GM23338 (cell line): Measurements from ENCODE around the gene CASQ2. TPM values are rescaled to one million over a fixed set of nuclear protein-coding genes. Genes with fewer than 3 reads are reported as not detected.

Experiments
- ATAC-seq: fragments of 200-7000 bp; cut with Tn5 transposase; 3 replicates; pipeline ENCODE4 v1.9.1; 2020
- DNase-seq: peaks from one replicate; pipeline ENCODE4 v3.0.0-alpha.2; 2015; ENCODE audit warnings: low spot score
- H2AFZ ChIP-seq: fragments of 200-600 bp; sonication (generic); 2 replicates; pipeline ENCODE4 v1.8.0; 2016; ENCODE audit warnings: antibody characterized with exemption, mild to moderate bottlenecking, moderate library complexity
- H3F3A ChIP-seq: fragments of 200-600 bp; sonication (generic); replicated peaks from 2 replicates; pipeline ENCODE4 v1.8.0; 2017; ENCODE audit warnings: antibody characterized with exemption, mixed run types, low read depth
- H3K27ac ChIP-seq: fragments of 200-600 bp; sonication (generic); 2 replicates; pipeline ENCODE4 v1.6.1; 2016; ENCODE audit warnings: low read depth
- H3K27me3 ChIP-seq: fragments of 200-600 bp; sonication (generic); 2 replicates; pipeline ENCODE4 v1.8.0; 2016; ENCODE audit warnings: mild to moderate bottlenecking, mixed run types, moderate library complexity; ENCODE audit not compliant: insufficient read depth
- H3K36me3 ChIP-seq: fragments of 200-600 bp; sonication (generic); 2 replicates; pipeline ENCODE4 v1.8.0; 2016; ENCODE audit warnings: mild to moderate bottlenecking; ENCODE audit not compliant: insufficient read depth
- H3K4me1 ChIP-seq: fragments of 200-600 bp; sonication (generic); 2 replicates; pipeline ENCODE4 v1.8.0; 2016; ENCODE audit warnings: mild to moderate bottlenecking, moderate library complexity; ENCODE audit not compliant: insufficient read depth
- H3K4me2 ChIP-seq: fragments of 200-600 bp; sonication (generic); 2 replicates; pipeline ENCODE4 v1.7.1; 2017; ENCODE audit warnings: mixed run types
- H3K4me3 ChIP-seq: fragments of 200-600 bp; sonication (generic); 2 replicates; pipeline ENCODE4 v1.6.1; 2016; ENCODE audit warnings: mixed run types
- H3K79me2 ChIP-seq: fragments of 200-600 bp; sonication (generic); replicated peaks from 2 replicates; pipeline ENCODE4 v1.8.0; 2017; ENCODE audit warnings: mild to moderate bottlenecking; ENCODE audit not compliant: insufficient read depth
- H3K9me2 ChIP-seq: fragments of 200-600 bp; sonication (generic); 2 replicates; pipeline ENCODE4 v1.8.0; 2017; ENCODE audit not compliant: insufficient read depth
- H4K20me1 ChIP-seq: fragments of 200-600 bp; sonication (generic); replicated peaks from 2 replicates; pipeline ENCODE4 v1.8.0; 2017; ENCODE audit warnings: mild to moderate bottlenecking; ENCODE audit not compliant: insufficient read depth
- H3K27ac Mint-ChIP-seq: 2 replicates; pipeline ENCODE4 v1.8.0; 2020; ENCODE audit warnings: inconsistent platforms, mild to moderate bottlenecking, moderate library complexity, mixed read lengths
- H3K27me3 Mint-ChIP-seq: 3 replicates; pipeline ENCODE4 v1.8.0; 2022; ENCODE audit warnings: low read depth, mild to moderate bottlenecking, moderate library complexity, mixed read lengths, inconsistent platforms; ENCODE audit not compliant: insufficient read depth, poor library complexity
- H3K36me3 Mint-ChIP-seq: 3 replicates; pipeline ENCODE4 v1.8.0; 2021; ENCODE audit warnings: low read depth, mild to moderate bottlenecking, inconsistent platforms, moderate library complexity, mixed read lengths
- H3K4me1 Mint-ChIP-seq: 3 replicates; pipeline ENCODE4 v1.8.0; 2020; ENCODE audit warnings: mild to moderate bottlenecking, inconsistent platforms, mixed read lengths
- H3K4me3 Mint-ChIP-seq: 3 replicates; pipeline ENCODE4 v1.8.0; 2021; ENCODE audit warnings: moderate library complexity, mild to moderate bottlenecking, inconsistent platforms, mixed read lengths
- H3K9me3 Mint-ChIP-seq: 3 replicates; pipeline ENCODE4 v1.8.0; 2020; ENCODE audit warnings: moderate library complexity, mild to moderate bottlenecking, inconsistent platforms, mixed read lengths
- CREB1 ChIP-seq: fragments of 250-450 bp; sonication (Bioruptor Pico); IDR thresholded peaks from 2 replicates; pipeline ENCODE4 v1.5.0; 2020; ENCODE audit warnings: low read depth, mild to moderate bottlenecking, moderate library complexity
- CTCF ChIP-seq, 2 experiments: fragments of 200-600 bp in 1 of 2; sonication (generic) in 1 of 2; conservative IDR thresholded peaks; 2 replicates each; pipeline versions ENCODE4 v1.5.1 to v1.6.1; 2016 to 2017; ENCODE audit warnings: antibody characterized with exemption in 2 of 2, low read depth in 2 of 2, mild to moderate bottlenecking in 2 of 2, moderate library complexity in 1 of 2
- ETS1 ChIP-seq: IDR thresholded peaks from 2 replicates; pipeline ENCODE4 v1.6.1; 2016; ENCODE audit warnings: antibody characterized with exemption
- EZH2phosphoT487 ChIP-seq: fragments of 200-600 bp; sonication (generic); IDR thresholded peaks from one replicate; pipeline ENCODE4 v1.8.1; 2018; ENCODE audit warnings: antibody characterized with exemption; ENCODE audit not compliant: unreplicated experiment
- JUNB ChIP-seq: IDR thresholded peaks from one replicate; pipeline ENCODE4 v1.6.1; 2016; ENCODE audit warnings: antibody characterized with exemption; ENCODE audit not compliant: unreplicated experiment
- STAT1 ChIP-seq: IDR thresholded peaks from one replicate; pipeline ENCODE4 v1.6.1; 2016; ENCODE audit warnings: antibody characterized with exemption; ENCODE audit not compliant: unreplicated experiment
- ZNF331 ChIP-seq: fragments of 250-450 bp; sonication (Bioruptor Pico); IDR thresholded peaks from 2 replicates; pipeline ENCODE4 v1.5.0; 2020; ENCODE audit warnings: low read depth, mild to moderate bottlenecking, moderate library complexity
- polyA plus RNA-seq: library from polyadenylated mRNA; unstranded; fragments of >200 nt; fragmentation: Nextera tagmentation; extraction: Ambion mirVana; gene quantifications from 2 replicates; pipeline ENCODE4 v1.2.1, GENCODE V29; 2016
- total RNA-seq: library from RNA; depleted of rRNA; stranded (reverse); fragments of >200 nt; shearing (Covaris generic); gene quantifications from 2 replicates; pipeline ENCODE4 v1.2.3, GENCODE V29; 2014
- TF ChIP-seq, protein P1 (sequence below): fragments of 250-450 bp; sonication (Bioruptor Pico); IDR thresholded peaks from 2 replicates; pipeline ENCODE4 v1.5.0; 2020; ENCODE audit warnings: mild to moderate bottlenecking, moderate library complexity
- TF ChIP-seq, protein P2 (sequence below): IDR thresholded peaks from one replicate; pipeline ENCODE4 v1.6.1; 2018; ENCODE audit warnings: antibody characterized with exemption; ENCODE audit not compliant: unreplicated experiment

CASQ2 gene
- total and polyA plus RNA-seq, 2 experiments from 2014 or later: not detected

DNA sequence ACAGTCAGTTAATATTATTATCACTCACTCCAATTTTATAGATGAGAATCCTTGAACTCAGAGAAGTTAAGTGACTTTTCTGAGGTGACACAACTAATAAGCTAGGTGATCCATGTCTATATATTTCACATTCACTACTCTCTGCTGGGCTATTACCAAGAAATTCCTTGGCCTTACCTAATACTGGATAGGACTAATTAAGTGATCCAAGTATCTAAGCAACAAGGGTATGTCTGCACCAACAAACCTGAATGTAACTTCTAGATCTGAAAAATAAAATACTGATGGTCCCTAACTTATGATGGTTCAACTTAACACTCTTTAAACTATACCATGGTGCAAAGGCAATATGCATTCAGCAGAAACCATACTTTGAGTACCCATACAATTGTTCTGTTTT is 14.8 kb upstream of the CASQ2 start (continued):
- TF ChIP-seq, protein P1, sequence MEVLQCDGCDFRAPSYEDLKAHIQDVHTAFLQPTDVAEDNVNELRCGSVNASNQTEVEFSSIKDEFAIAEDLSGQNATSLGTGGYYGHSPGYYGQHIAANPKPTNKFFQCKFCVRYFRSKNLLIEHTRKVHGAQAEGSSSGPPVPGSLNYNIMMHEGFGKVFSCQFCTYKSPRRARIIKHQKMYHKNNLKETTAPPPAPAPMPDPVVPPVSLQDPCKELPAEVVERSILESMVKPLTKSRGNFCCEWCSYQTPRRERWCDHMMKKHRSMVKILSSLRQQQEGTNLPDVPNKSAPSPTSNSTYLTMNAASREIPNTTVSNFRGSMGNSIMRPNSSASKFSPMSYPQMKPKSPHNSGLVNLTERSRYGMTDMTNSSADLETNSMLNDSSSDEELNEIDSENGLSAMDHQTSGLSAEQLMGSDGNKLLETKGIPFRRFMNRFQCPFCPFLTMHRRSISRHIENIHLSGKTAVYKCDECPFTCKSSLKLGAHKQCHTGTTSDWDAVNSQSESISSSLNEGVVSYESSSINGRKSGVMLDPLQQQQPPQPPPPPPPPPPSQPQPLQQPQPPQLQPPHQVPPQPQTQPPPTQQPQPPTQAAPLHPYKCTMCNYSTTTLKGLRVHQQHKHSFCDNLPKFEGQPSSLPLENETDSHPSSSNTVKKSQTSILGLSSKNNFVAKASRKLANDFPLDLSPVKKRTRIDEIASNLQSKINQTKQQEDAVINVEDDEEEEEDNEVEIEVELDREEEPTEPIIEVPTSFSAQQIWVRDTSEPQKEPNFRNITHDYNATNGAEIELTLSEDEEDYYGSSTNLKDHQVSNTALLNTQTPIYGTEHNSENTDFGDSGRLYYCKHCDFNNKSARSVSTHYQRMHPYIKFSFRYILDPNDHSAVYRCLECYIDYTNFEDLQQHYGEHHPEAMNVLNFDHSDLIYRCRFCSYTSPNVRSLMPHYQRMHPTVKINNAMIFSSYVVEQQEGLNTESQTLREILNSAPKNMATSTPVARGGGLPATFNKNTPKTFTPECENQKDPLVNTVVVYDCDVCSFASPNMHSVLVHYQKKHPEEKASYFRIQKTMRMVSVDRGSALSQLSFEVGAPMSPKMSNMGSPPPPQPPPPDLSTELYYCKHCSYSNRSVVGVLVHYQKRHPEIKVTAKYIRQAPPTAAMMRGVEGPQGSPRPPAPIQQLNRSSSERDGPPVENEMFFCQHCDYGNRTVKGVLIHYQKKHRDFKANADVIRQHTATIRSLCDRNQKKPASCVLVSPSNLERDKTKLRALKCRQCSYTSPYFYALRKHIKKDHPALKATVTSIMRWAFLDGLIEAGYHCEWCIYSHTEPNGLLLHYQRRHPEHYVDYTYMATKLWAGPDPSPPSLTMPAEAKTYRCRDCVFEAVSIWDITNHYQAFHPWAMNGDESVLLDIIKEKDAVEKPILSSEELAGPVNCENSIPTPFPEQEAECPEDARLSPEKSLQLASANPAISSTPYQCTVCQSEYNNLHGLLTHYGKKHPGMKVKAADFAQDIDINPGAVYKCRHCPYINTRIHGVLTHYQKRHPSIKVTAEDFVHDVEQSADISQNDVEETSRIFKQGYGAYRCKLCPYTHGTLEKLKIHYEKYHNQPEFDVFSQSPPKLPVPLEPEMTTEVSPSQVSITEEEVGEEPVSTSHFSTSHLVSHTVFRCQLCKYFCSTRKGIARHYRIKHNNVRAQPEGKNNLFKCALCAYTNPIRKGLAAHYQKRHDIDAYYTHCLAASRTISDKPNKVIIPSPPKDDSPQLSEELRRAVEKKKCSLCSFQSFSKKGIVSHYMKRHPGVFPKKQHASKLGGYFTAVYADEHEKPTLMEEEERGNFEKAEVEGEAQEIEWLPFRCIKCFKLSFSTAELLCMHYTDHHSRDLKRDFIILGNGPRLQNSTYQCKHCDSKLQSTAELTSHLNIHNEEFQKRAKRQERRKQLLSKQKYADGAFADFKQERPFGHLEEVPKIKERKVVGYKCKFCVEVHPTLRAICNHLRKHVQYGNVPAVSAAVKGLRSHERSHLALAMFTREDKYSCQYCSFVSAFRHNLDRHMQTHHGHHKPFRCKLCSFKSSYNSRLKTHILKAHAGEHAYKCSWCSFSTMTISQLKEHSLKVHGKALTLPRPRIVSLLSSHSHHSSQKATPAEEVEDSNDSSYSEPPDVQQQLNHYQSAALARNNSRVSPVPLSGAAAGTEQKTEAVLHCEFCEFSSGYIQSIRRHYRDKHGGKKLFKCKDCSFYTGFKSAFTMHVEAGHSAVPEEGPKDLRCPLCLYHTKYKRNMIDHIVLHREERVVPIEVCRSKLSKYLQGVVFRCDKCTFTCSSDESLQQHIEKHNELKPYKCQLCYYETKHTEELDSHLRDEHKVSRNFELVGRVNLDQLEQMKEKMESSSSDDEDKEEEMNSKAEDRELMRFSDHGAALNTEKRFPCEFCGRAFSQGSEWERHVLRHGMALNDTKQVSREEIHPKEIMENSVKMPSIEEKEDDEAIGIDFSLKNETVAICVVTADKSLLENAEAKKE (CRISPR knock-in tag): no peak
- TF ChIP-seq, protein P2, sequence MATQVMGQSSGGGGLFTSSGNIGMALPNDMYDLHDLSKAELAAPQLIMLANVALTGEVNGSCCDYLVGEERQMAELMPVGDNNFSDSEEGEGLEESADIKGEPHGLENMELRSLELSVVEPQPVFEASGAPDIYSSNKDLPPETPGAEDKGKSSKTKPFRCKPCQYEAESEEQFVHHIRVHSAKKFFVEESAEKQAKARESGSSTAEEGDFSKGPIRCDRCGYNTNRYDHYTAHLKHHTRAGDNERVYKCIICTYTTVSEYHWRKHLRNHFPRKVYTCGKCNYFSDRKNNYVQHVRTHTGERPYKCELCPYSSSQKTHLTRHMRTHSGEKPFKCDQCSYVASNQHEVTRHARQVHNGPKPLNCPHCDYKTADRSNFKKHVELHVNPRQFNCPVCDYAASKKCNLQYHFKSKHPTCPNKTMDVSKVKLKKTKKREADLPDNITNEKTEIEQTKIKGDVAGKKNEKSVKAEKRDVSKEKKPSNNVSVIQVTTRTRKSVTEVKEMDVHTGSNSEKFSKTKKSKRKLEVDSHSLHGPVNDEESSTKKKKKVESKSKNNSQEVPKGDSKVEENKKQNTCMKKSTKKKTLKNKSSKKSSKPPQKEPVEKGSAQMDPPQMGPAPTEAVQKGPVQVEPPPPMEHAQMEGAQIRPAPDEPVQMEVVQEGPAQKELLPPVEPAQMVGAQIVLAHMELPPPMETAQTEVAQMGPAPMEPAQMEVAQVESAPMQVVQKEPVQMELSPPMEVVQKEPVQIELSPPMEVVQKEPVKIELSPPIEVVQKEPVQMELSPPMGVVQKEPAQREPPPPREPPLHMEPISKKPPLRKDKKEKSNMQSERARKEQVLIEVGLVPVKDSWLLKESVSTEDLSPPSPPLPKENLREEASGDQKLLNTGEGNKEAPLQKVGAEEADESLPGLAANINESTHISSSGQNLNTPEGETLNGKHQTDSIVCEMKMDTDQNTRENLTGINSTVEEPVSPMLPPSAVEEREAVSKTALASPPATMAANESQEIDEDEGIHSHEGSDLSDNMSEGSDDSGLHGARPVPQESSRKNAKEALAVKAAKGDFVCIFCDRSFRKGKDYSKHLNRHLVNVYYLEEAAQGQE: no peak
- TF ChIP-seq STAT1 (no peak), ZNF331 (CRISPR knock-in tag) (no peak)

DNA sequence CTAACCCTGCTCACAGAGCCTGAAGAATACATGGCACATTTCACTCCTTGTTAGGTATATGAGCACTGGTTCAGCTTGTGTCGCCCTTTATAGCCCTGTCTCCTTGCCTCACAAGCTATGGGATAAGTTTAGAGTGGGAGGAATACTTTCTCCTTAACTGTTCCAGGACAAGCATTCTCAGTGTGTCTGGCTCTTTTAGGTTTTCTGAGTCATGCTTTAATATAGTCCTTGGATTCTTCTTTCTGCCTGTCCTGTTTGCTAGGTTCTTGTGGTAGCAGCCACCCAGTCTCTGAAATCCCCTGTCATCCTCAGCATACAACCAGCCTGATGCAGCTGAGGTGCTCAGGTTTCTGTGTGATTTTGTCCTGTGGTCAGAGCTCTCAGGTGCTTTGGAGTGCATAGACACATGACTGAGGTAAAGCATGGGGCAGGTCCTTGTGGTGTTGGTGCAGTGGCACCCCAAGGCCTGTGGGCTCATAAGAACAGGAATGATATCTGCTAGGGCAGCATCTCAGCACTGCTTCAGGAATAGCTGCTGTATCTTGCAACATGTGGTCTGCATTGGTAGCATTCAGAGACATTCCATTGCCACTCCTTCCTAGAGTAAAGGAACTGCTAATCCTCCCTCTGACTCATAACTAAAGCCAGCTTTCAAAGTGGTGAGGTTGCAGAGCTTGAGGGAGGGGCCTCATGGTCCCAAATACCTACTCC is 14.2 kb upstream of the CASQ2 start:
- Histone ChIP-seq H3K27ac (no peak overlapping the region), H2AFZ (no peak overlapping the region), H3K4me1 (no peaks in the 10 kb centered on the region), H3K4me2 (no peak overlapping the region), H3K9me2 (no peaks in the 10 kb centered on the region), H3K79me2 (no peaks in the 10 kb centered on the region), H3K36me3 (no peaks in the 10 kb centered on the region), H3K4me3 (no peak overlapping the region), H4K20me1 (no peaks in the 10 kb centered on the region), H3F3A (no peaks in the 10 kb centered on the region), H3K27me3 (no peaks in the 10 kb centered on the region)
- no peak overlapping the region for H3K27ac Mint-ChIP-seq
- DNase-seq: peak; percentile 47
- peak; percentile 45 for ATAC-seq
- H3K27me3 Mint-ChIP-seq: no peaks in the 10 kb centered on the region
- peaks cover 7% of the 10 kb centered on the region; the same call in 1 of the 3 replicates for H3K36me3 Mint-ChIP-seq
- peaks cover 11% of the 10 kb centered on the region; the same call in 2 of the 3 replicates for H3K9me3 Mint-ChIP-seq
- no peaks in the 10 kb centered on the region for H3K4me1 Mint-ChIP-seq
- no peak overlapping the region for H3K4me3 Mint-ChIP-seq
- TF ChIP-seq CREB1 (CRISPR knock-in tag) (no peak), ETS1 (no peak), JUNB (no peak), ZNF331 (CRISPR knock-in tag) (no peak), EZH2phosphoT487 (no peak), CTCF (conservative IDR thresholded peaks at IDR 0.05; ENCODE audit: low read depth in 2 of 2) (no peak)
